ENCODE measurements around the gene THAP2.

DNA sequence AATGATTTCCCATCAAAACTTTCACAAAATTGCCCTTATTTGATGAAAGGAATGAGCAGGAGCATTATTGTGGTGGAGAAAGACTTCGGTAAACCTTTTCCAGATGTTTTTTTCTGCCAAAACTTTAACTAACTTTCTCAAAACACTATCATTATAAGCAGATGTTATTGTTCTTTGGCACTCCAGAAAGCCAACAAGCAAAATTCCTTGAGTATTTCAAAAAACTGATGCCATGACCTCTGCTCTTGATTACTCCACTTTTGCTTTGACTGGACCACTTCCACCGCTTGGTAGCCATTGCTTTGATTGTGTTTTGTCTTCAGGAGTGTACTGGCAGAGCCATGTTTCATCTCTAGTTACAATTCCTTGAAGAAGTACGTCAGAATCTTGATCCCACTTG is 60.9 kb downstream of the THAP2 start:
- TF ChIP-seq EZH2 (IDR thresholded peaks at IDR 0.05; ENCODE audit: borderline replicate concordance, low read depth, low read length, poor library complexity, severe bottlenecking): no peak
- TF ChIP-seq, protein P1, sequence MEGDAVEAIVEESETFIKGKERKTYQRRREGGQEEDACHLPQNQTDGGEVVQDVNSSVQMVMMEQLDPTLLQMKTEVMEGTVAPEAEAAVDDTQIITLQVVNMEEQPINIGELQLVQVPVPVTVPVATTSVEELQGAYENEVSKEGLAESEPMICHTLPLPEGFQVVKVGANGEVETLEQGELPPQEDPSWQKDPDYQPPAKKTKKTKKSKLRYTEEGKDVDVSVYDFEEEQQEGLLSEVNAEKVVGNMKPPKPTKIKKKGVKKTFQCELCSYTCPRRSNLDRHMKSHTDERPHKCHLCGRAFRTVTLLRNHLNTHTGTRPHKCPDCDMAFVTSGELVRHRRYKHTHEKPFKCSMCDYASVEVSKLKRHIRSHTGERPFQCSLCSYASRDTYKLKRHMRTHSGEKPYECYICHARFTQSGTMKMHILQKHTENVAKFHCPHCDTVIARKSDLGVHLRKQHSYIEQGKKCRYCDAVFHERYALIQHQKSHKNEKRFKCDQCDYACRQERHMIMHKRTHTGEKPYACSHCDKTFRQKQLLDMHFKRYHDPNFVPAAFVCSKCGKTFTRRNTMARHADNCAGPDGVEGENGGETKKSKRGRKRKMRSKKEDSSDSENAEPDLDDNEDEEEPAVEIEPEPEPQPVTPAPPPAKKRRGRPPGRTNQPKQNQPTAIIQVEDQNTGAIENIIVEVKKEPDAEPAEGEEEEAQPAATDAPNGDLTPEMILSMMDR (conservative IDR thresholded peaks at IDR 0.05; ENCODE audit: low read depth, low read length): no peak

Measured in A673 (cell line).